B cell (primary cell): Measurements from ENCODE around the gene TOM1L2.

Experiments
- CTCF ChIP-seq: fragments of 200-600 bp; IDR thresholded peaks from one replicate; pipeline ENCODE4 v1.8.0; 2022; ENCODE audit warnings: antibody characterized with exemption, mild to moderate bottlenecking
- EZH2 ChIP-seq: IDR thresholded peaks from 2 replicates; pipeline ENCODE4 v1.6.1; 2012; ENCODE audit warnings: borderline replicate concordance, low read depth, mild to moderate bottlenecking, moderate library complexity, low read length; ENCODE audit not compliant: insufficient read depth, poor library complexity, severe bottlenecking

- no peak for TF ChIP-seq EZH2
- TF ChIP-seq CTCF: no peak
These were observed 111.5 kb downstream of the TOM1L2 start for GRCh38 chr17:17860766-17861107.
